HG02884 (cell line): Measurements from ENCODE around the gene TRIM63.

Source experiments
- ATAC-seq: cut with Tn5 transposase; IDR thresholded peaks from one replicate; pipeline ENCODE4 v1.9.1; 2021; ENCODE audit warnings: mild to moderate bottlenecking, moderate library complexity; ENCODE audit not compliant: unreplicated experiment

The TRIM63 gene

DNA sequence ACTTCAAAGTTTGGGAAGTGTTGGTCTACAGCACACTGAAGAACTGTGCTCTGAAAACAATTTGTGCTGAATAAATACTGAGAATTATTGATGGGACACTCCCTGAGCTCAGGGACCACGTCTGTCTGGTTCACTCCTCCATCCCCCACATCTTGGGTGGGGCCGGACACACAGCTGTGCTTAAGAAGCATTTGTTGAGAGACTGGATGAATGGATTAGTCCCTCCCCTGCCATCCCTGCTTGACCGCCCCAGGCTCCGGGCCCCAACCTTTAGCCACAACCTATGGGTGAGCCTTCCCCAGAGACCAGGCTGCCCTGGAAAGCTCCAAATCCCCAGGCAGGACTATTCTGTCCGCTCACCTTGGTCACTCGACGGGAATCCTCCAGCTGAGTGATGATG is 7.5 kb downstream of the TRIM63 start:
- no peak for ATAC-seq

DNA sequence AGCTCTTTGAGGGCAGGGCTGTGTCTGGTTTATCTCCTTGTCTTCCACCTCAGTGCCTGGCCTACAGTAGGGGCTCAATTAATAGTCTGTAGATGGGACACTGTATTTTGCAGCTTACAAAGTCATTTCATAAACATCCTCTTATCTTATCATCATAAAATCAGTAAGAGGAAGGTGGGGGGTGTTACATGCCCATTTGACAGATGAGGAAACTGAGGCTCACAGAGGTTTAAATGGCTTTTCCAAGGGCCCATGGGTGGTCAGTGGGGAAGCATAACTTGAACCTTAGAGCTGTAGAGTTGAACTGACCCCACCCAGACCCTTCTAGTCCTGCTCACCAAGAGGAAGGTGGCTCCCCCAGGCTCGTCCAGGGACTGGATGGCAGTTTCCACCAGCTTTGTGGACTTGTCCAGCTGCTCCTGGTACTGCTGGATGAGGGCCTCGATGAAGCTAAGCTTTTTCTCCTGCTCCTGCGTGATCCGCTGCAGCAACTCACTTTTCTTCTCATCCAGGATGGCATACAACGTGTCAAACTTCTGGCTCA is 9.3 kb downstream of the TRIM63 start:
- no peak for ATAC-seq

DNA sequence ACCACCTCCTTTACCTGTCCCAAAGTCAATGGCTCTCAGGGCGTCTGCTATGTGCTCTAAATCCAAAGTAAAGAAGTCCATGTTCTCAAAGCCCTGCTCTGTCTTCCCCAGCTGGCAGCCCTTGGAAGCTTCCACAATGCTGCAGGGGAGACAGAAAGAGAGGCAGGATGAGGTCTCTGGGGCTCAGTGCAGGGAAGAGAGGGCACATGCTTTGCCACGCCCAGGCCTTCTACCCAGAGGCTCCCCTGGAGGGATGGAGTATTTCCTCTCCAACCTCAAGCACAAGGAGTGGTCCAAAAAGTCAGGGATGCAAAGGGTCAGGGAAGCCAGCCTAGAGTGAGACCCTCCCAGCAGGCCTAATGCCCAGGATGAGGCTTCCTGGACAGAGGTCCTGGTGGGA is 10.2 kb downstream of the TRIM63 start:
- ATAC-seq: no peak

DNA sequence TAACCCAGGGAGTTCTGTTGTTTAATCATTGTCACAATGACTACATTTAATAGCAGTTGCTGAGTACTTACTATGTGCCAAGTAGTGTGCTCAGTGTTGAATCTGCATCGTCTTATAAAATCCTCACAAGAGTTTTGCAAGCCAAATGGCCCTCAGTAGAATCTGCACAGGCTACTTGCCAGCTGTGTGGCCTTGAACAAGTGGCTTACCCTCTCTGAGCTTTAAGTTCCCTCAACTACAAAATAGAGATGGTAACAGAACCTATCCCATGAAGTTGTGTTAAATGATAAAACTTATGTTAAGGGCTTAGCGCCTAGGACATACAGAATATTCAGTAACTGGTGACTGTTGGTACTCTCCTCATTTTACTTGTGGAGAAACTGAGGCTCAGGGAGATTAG is 12.4 kb downstream of the TRIM63 start:
- no peak for ATAC-seq

GRCh38 chr1:26053718-26054560 is 13.5 kb downstream of the TRIM63 start:
- no peak for ATAC-seq

DNA sequence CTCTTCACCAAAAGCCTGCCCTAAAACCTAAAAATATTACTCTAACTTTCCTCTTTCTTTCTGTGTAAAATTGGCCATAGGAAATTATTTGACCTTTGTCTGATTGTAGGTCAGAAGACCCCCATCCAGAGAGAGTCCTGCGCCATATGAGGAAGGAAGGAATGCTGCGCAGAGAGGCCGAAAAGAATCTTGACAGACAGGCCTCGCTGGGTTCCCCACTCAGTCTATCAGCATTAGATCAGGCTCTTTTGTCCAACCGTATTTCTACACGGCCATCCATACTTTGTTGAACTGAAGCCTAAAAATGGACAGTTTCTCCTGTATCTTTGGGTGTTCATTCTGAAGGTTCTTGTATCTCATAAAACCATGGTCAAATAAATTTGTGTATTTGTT is 17.2 kb downstream of the TRIM63 start:
- ATAC-seq: no peak

- no peak for ATAC-seq
Measured at GRCh38 chr1:26049531-26050247, 17.7 kb downstream of the TRIM63 start.

GRCh38 chr1:26047278-26047874 is 20.1 kb downstream of the TRIM63 start:
- ATAC-seq: no peak

DNA sequence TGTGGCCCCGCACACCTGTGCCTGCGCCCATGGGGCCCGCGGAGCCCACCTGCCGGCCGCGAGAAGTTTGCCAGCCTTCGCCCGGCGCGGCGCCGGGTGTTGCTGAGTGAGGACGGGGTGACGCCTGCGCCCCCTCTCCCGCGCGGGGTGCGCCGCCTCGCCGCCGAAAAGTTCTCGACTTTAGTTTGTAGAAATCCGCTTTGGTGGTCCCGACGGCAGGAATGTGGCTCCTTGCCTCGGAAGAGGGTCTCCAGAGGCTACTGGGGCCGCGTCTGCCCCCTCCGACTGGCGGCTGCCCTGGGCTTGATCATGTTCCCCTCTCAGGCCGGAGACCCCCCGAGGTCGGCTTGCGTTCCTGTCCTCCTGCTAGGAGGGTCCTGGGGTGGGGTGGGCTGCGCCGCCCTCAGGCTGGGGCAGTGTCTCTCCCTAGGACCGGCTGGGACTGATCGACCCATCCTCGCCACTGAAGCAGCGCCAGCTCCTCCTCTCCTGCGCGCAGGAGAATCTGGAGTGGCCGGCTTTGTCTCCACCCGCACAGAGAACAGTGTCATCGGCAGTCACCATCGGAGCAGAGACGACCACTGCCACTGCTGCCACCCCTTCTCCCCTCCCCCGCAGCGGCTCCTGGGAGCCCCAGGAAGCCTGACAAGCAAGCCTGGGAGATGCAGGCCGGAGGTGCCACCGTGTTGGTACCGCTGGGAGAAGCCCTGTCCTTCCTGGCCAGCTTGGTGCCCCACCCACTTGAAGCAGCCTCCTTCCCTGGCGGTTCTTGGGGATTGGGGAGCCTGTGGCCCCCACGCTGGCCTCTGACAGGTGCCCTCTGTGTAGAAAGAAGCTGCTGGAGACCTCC is 21.0 kb downstream of the TRIM63 start:
- no peak for ATAC-seq

DNA sequence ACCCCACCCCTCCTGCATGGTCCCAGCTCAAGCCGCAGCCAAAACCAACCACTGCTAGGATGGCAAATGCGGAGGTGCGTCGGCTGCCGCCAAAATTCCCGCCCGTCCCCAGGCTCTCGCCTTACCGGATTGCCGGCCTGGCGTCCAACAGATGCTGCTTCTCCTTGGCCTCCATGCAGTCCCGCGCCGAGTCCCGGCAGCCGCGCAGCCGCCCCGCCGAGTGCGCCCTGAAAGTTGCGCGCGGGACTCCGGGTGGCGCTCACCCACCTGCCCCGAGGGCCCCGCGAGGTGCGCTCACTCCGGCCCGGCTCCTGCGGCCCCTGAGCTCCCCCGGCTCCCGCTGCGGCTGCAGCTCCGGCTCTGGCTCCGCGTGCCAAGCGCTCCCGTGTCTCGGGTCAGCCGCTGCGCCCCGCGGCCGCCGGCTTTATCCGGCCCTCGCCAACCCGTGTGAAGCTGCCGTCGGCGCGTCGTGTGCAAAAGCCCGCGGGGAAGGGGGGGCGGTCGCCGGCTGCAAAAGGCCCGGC is 21.6 kb downstream of the TRIM63 start, which contains the start of gene SLC30A2:
SLC30A2 (minus strand) TSS at position 397 of the 524 bp plus-strand sequence; CDS start at position 175, 222 bp downstream.
- no peak for ATAC-seq

DNA sequence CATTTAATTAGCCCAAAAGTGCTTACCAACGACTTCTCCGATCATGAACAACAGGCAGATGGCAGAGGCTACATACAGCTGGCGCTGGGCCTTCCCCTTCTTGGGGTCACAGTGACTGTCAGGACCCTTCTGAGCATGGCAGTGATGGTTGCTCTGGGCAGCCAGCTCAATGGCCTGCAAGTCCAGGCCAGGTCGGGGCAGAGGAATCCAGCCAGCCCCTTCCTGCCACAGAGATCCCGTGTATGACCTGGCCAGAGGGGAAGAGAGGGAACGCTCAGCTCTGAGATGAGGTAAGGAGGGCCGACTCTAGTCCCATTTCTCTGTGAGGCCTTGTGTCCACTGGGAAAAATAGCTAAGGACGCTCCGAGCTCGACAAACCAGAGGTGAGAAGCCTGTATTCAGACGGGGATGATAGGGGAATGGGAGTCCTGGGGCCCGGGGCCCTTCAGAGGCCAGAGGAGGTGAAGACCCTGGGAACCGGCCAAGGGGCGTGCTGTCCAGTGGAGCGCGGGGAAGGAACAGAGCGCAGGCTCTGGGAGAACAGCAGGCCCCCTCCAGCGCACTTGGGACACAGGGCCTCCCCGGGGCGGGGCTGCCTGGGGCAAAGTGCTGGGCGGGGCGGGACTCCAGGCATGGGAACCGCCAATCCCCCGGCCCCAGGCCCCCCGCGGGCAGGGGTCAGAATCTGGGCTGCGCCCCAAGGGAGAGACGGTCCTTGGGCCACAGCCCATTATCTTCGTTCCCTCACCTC is 22.3 kb downstream of the TRIM63 start:
- no peak for ATAC-seq

GRCh38 chr1:26044414-26044813 is 23.0 kb downstream of the TRIM63 start:
- no peak for ATAC-seq

- ATAC-seq: no peak
Measured at GRCh38 chr1:26043765-26044164, 23.7 kb downstream of the TRIM63 start.

GRCh38 chr1:26041978-26042377 is 25.5 kb downstream of the TRIM63 start:
- no peak for ATAC-seq

DNA sequence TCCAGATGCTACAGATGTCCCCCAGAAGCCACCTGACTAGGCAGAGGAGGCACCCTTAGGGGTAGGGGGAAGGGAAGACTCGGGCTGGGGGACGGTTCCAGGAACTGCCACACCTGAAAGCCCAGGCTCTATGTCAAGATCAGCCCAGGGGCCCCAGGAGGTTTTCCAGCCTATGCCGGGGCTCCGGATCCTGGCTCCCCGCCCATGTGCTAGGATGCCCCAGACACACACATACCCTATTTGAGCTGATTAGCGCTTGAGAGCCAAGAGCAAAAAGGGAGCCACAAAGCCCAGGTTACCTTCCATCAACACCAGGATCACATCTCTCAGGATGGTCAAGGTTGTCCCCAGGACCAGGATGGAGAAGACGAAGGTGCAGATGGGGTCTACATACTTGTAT is 26.0 kb downstream of the TRIM63 start:
- no peak for ATAC-seq

GRCh38 chr1:26038904-26039303 is 28.5 kb downstream of the TRIM63 start:
- no peak for ATAC-seq

- no peak for ATAC-seq
Measured at GRCh38 chr1:26038477-26038876, 29.0 kb downstream of the TRIM63 start.

DNA sequence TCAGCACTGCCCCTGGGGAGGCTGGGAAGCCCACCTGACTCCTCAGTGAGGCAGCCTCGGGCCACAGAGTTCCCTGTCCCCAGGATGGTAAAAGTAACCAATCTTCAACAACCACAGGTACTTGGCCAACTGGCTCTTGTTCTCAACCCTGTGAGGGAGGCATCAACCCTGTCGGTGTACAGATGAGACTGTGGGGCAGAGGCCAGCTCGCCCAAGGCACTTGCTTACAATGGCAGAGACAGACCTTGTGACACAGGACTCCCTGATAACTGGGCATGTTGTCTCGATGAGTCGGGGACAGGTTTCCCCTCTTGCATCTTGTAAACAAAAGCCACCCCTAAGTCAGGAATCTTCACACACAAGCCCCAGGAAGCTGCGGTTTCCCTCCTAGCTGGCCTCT is 29.5 kb downstream of the TRIM63 start:
- no peak for ATAC-seq

DNA sequence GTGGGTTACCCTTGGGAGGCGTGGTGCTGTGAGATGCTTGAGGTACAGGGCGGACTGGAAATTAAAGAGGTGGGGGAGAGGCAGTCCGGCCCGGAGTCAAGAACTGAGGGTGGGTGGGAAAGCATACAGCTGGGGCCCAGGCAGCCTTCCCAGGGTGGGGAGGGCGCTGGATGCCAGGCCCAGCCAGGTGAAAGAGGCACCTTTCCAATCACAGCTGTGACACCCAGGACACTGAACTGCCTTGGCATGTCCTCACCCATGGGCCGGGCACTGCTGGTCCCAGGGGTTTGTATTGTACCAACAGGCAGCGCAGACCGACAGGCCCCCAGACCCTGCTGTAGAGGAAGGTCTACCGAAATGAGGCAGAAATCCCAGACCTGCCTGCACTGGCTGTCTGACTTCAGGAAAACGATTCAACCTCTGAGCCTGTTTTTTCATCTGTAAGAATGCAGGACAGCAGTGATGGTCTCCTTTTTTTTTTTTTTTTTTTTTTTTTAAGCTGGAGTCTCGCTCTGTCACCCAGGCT is 30.6 kb downstream of the TRIM63 start:
- ATAC-seq: no peak
